ENCODE results near the gene CAMK1G.

DNA sequence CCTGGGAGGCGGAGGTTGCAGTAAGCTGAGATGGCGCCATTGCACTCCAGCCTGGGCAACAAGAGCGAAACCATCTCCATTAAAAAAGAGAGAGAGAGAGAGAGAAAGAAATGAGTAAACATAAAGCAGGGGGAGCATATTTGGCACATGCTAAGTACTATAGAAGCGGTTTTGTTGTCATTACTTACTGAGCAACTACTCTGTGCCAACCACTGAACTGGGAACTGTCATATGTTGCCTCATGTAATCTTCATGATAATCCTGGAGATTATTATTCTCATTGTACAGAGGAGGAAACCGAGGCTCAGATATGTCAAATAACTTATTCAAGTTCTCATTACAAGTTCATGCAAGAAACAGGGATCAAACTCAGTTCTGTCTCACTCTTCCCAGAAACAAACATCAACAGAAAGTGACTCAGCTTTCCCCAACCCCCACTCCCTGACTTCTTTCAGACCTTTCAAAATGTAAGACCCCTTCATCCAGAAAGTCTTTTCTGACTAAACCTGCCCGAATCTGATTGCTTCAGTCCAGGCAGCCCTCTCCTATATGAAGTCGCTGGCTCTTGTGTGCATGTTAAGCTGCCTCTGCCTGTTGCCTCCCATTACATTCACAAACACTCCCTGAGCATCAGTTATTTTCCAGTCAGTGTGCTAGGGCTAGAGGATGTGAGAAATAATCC is 45.2 kb downstream of the CAMK1G start:
- TF ChIP-seq, protein P1, sequence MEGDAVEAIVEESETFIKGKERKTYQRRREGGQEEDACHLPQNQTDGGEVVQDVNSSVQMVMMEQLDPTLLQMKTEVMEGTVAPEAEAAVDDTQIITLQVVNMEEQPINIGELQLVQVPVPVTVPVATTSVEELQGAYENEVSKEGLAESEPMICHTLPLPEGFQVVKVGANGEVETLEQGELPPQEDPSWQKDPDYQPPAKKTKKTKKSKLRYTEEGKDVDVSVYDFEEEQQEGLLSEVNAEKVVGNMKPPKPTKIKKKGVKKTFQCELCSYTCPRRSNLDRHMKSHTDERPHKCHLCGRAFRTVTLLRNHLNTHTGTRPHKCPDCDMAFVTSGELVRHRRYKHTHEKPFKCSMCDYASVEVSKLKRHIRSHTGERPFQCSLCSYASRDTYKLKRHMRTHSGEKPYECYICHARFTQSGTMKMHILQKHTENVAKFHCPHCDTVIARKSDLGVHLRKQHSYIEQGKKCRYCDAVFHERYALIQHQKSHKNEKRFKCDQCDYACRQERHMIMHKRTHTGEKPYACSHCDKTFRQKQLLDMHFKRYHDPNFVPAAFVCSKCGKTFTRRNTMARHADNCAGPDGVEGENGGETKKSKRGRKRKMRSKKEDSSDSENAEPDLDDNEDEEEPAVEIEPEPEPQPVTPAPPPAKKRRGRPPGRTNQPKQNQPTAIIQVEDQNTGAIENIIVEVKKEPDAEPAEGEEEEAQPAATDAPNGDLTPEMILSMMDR (IDR thresholded peaks at IDR 0.05; ENCODE audit: extremely low read depth in 1 of 2, insufficient read depth in 1 of 2, low read depth in 1 of 2, low read length in 2 of 2) = no peak
- no peak for TF ChIP-seq EZH2 (IDR thresholded peaks at IDR 0.05; ENCODE audit: borderline replicate concordance, low read depth, low read length, severe bottlenecking)
- no peak for TF ChIP-seq POLR2AphosphoS5 (IDR thresholded peaks at IDR 0.05; ENCODE audit: insufficient read depth, low read depth, low read length)
- no peak for TF ChIP-seq POLR2A (IDR thresholded peaks at IDR 0.05; ENCODE audit: low read depth, low read length)
- TF ChIP-seq MYC (IDR thresholded peaks at IDR 0.05; ENCODE audit: low read depth, low read length) = no peak
- TF ChIP-seq, protein P2, sequence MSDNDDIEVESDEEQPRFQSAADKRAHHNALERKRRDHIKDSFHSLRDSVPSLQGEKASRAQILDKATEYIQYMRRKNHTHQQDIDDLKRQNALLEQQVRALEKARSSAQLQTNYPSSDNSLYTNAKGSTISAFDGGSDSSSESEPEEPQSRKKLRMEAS (IDR thresholded peaks at IDR 0.05; ENCODE audit: insufficient read depth, insufficient read length) = no peak
- TF ChIP-seq FOS (IDR thresholded peaks at IDR 0.05; ENCODE audit: borderline replicate concordance, insufficient read depth, low read length) = no peak
- no peak for TF ChIP-seq JUN (IDR thresholded peaks at IDR 0.05; ENCODE audit: borderline replicate concordance, insufficient read depth, insufficient read length, low read depth)
- TF ChIP-seq GATA2 (IDR thresholded peaks at IDR 0.05; ENCODE audit: insufficient read depth, insufficient read length, low read depth, low read length) = no peak

All from endothelial cell of umbilical vein (primary cell).